Heart right ventricle (tissue), 16 donors: ENCODE results near the gene PRKCSH. TPM values are rescaled to one million over a fixed set of nuclear protein-coding genes. Genes with fewer than 3 reads are reported as not detected.

Experiments
- ATAC-seq, 8 donors: fragments of 200-7000 bp; cut with Tn5 transposase; one replicate each; pipeline ENCODE4 v1.9.1; 2020; ENCODE audit warnings: mild to moderate bottlenecking in 8 of 8, moderate library complexity in 8 of 8, moderate number of reproducible peaks in 1 of 8
- DNase-seq, 2 donors: peaks; one replicate each; pipeline ENCODE4 v3.0.0-alpha.2; 2020
- H3K27ac ChIP-seq, 10 donors: fragments of 200-600 bp; sonication (generic) in 2 of 10; one replicate each; pipeline versions ENCODE4 v1.5.0 to v1.8.0; 2020 to 2022; ENCODE audit warnings: mild to moderate bottlenecking in 3 of 10
- H3K27me3 ChIP-seq, 7 donors: fragments of 200-600 bp; one replicate each; pipeline ENCODE4 v1.8.0; 2021 to 2022; ENCODE audit warnings: mild to moderate bottlenecking in 2 of 7
- H3K36me3 ChIP-seq, 9 donors: fragments of 200-600 bp; sonication (generic) in 1 of 9; one replicate each; pipeline versions ENCODE4 v1.5.0 to v1.8.0; 2020 to 2022; ENCODE audit warnings: mild to moderate bottlenecking in 2 of 9
- H3K4me1 ChIP-seq, 9 donors: fragments of 200-600 bp; sonication (generic) in 1 of 9; one replicate each; pipeline versions ENCODE4 v1.5.0 to v1.8.0; 2020 to 2022; ENCODE audit warnings: mild to moderate bottlenecking in 4 of 9
- H3K4me3 ChIP-seq, 10 donors: fragments of 200-600 bp; sonication (generic) in 2 of 10; one replicate each; pipeline versions ENCODE4 v1.5.0 to v1.8.0; 2020 to 2022; ENCODE audit warnings: mild to moderate bottlenecking in 7 of 10, moderate library complexity in 2 of 10
- H3K9me3 ChIP-seq, 11 donors: fragments of 200-600 bp in 10 of 11; sonication (generic) in 2 of 11; one replicate each; pipeline versions ENCODE4 v1.5.0 to v1.8.0; 2013 to 2022; ENCODE audit warnings: mild to moderate bottlenecking in 2 of 11, control low read depth in 1 of 11, moderate library complexity in 1 of 11
- WGBS, 2 donors: extraction: QIAGEN DNeasy Blood & Tissue Kit; methylation state at CpG; one replicate each; pipeline ENCODE4 v1.1.7; 2013; ENCODE audit warnings: inconsistent platforms in 1 of 2; 5-methylcytosine and 5-hydroxymethylcytosine counted together
- intact Hi-C, 10 donors: fragments of 100-400 bp; cut with DNase I; formaldehyde crosslinking; loops; one replicate each; pipeline versions ENCODE4 v1.11.1 to v1.14.2; 2022
- polyA plus RNA-seq, 2 donors: library from polyadenylated mRNA; stranded (reverse); fragments of 200-250 nt; gene quantifications; one replicate each; pipeline ENCODE4 v1.2.3, GENCODE V29; 2013
- total RNA-seq, 10 donors: library from RNA; stranded (reverse); fragmentation: NEBNext Ultra II Directional in 3 of 10; extraction: Animal tissue kit (Norgen Biotek cat#: 25700) in 3 of 10; gene quantifications; one replicate each; pipeline versions ENCODE4 v1.2.1 to v1.2.4, GENCODE V29; 2021 to 2023
- TF ChIP-seq, protein P1 (sequence below), 9 donors: fragments of 200-600 bp; sonication (generic) in 2 of 9; IDR thresholded peaks; one replicate each; pipeline versions ENCODE4 v1.5.0 to v1.8.0; 2021 to 2022; ENCODE audit warnings: antibody characterized with exemption in 9 of 9, mild to moderate bottlenecking in 5 of 9, moderate library complexity in 1 of 9
- donor health status: Arrhythmogenic right ventricular cardiomyopathy.
- donor health status: ischemic (EF 13 %, LVEDD 7.1; RV severe dilation, severe dysfunction).
- donor health status: healthy with polysubstance abuse.
- donor health status: DM: no; HTN: yes; CAD: no.
- donor health status: DM: no; HTN: no; CAD: no.
- donor health status: ischemic (EF 25% LVEDD 6.9; RV normal size, moderate dysfunction).
- donor health status: ischemic (EF 25% LVEDD 5.7; RV mildly dilated, moderate dysfunction).
- donor health status: healthy.
- donor health status: DM: yes; HTN: yes; CAD: no.
- donor health status: Ischemic cardiomyopathy.
- donor health status: ischemic (EF 35%, LVEDD 5.7; RV mildly dilated, moderate dysfunction).
- donor health status: nonischemic (EF 11% LVEDD 7.7; RV severe dilation, severe dysfunction).
- donor health status: DM: yes; HTN: yes; CAD: no.
- donor health status: PGD.
- donor health status: ischemic (EF 29% LVEDD 5.4; RV normal size, mild dysfunction).
- donor health status: nonischemic (EF 23%, LVEDD 6.1; RV moderate dilation, normal function).

PRKCSH gene
- total and polyA plus RNA-seq, 12 donors: 84.3 to 177 (median 116) TPM

DNA sequence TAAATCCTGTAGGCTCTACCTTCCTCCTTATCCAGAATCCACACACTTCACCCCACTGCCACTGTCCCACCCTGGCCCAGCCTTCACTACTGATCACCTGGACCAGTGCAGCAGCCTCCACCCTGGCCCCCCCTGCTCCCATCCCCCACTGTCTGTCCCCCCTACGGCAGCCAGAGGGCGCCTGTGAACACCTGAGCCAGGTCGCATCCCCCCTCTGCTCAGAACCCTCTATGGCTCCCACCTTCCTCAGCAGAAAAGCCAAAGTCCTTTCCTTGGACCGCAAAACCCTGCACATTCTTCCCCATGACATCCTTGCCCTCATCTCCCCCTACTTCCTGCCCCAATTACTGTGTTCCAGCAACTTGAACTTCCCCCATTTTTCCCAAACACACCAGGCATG lies 24.8 kb downstream of the PRKCSH start:
- DNase-seq: no peak
- H3K4me3 ChIP-seq: no peak overlapping the region
- intact Hi-C loops: no loop called here
- H3K27me3 ChIP-seq: peaks cover 0 to 23% (median 16%) of the 10 kb centered on the region in 7 donors
- ATAC-seq: no peak
- no peaks in the 10 kb centered on the region for H3K9me3 ChIP-seq
- 56 to 70% methylated on average over 4 of the region's 4 CpGs for WGBS, 2 donors
- no peaks in the 10 kb centered on the region for H3K4me1 ChIP-seq
- TF ChIP-seq, protein P1, sequence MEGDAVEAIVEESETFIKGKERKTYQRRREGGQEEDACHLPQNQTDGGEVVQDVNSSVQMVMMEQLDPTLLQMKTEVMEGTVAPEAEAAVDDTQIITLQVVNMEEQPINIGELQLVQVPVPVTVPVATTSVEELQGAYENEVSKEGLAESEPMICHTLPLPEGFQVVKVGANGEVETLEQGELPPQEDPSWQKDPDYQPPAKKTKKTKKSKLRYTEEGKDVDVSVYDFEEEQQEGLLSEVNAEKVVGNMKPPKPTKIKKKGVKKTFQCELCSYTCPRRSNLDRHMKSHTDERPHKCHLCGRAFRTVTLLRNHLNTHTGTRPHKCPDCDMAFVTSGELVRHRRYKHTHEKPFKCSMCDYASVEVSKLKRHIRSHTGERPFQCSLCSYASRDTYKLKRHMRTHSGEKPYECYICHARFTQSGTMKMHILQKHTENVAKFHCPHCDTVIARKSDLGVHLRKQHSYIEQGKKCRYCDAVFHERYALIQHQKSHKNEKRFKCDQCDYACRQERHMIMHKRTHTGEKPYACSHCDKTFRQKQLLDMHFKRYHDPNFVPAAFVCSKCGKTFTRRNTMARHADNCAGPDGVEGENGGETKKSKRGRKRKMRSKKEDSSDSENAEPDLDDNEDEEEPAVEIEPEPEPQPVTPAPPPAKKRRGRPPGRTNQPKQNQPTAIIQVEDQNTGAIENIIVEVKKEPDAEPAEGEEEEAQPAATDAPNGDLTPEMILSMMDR (IDR thresholded peaks at IDR 0.05): peak in 3 of 9 donors; percentile 7 to 25 (median 10)
- H3K36me3 ChIP-seq: no peaks in the 10 kb centered on the region
- no peak overlapping the region for H3K27ac ChIP-seq

DNA sequence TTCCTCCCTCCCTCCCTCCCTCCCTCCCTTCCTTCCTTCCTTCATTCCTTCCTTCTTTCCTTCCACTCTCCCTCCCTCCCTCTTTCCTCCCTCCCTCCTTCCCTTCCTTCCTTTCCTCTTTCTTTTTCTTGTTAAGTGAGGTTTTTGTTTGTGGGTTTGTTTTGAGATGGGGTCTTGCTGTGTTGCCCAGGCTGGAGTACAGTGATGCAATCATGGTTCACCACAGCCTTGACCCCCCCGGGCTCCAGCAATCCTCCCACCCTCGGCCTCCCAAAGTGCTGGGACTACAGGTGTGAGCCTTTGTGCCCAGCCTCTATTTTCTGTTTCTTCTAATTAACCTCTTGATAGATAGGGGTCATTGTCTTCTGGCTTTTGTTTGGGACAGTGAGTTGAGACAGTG lies 26.0 kb downstream of the PRKCSH start:
- intact Hi-C loops: no loop called here
- Histone ChIP-seq H3K27ac (no peak overlapping the region), H3K4me1 (no peaks in the 10 kb centered on the region), H3K36me3 (no peaks in the 10 kb centered on the region), H3K9me3 (no peaks in the 10 kb centered on the region), H3K27me3 (peaks cover 0 to 22% (median 16%) of the 10 kb centered on the region in 7 donors), H3K4me3 (no peak overlapping the region)
- DNase-seq: no peak
- 74 to 76% methylated on average over 2 of the region's 2 CpGs for WGBS, 2 donors
- TF ChIP-seq, protein P1 (IDR thresholded peaks at IDR 0.05): no peak
- no peak for ATAC-seq

DNA sequence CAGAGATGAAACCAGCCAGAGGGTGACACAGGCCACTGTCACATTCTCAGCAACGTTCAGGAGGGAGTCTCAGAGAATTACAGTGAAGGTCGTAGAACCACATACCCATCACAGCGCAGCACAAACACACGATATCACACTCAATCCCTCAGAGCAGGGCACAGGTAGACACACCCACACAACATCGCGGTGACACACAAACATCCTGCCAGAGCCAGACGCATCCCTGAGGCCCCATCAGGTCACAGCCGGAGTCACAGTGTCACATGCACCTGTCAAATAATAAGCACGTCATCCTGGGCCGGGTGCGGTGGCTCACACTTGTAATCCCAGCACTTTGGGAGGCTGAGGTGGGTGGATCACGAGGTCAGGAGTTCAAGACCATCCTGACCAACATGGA lies 28.0 kb downstream of the PRKCSH start:
- DNase-seq (no peak), ATAC-seq (no peak)
- no peaks in the 10 kb centered on the region for H3K36me3 ChIP-seq
- peaks cover 0 to 12% (median 7%) of the 10 kb centered on the region in 7 donors for H3K27me3 ChIP-seq
- no peaks in the 10 kb centered on the region for H3K4me1 ChIP-seq
- intact Hi-C loops: no loop called here
- TF ChIP-seq, protein P1 (IDR thresholded peaks at IDR 0.05): no peak
- no peak overlapping the region for H3K4me3 ChIP-seq
- WGBS, 2 donors: 69 to 72% methylated on average over 12 of the region's 12 CpGs
- no peaks in the 10 kb centered on the region for H3K9me3 ChIP-seq
- no peak overlapping the region for H3K27ac ChIP-seq

DNA sequence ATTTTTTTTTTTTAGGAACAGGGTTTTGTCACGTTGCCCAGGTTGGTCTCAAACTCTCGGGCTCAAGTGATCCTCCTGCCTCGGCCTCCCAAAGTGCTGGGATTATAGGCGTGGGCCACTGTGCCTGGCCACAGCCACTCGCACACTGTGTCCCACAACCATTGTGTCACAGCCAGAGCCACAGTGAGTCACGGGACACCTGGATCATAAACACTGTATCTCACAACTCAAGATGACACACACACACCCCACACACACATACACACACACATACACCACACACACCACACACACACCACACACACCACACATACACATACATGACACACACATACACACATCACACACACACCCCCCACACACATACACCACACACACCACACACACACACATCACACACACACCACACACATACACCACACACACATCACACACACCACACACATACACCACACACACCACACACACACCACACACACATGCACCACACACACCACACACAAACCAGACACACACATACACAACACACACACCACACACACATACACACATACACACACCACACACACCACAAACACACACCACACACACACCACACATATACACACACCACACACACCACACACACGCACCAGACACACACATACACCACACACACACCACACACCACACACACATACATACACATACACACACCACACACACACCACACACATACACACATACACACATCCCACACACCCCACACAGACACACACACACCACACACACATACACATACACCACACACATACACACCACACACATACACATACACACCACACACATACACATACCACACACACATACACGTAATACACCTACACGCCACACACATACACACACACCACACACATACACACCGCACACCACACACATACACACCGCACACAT lies 29.2 kb downstream of the PRKCSH start:
- ATAC-seq (no peak), DNase-seq (no peak)
- TF ChIP-seq, protein P1 (IDR thresholded peaks at IDR 0.05): no peak
- Histone ChIP-seq H3K4me3 (no peak overlapping the region), H3K27ac (no peak overlapping the region), H3K27me3 (peaks cover 0 to 11% (median 4%) of the 10 kb centered on the region in 7 donors), H3K36me3 (no peaks in the 10 kb centered on the region), H3K9me3 (no peaks in the 10 kb centered on the region), H3K4me1 (no peaks in the 10 kb centered on the region)
- intact Hi-C loops: no loop called here
- 84 to 85% methylated on average over 11 of the region's 11 CpGs for WGBS, 2 donors
